Epidermal melanocyte (primary cell): ENCODE results near the gene BIRC6.
"Not testable (repeated sequence)": the region's sequence is repeated elsewhere in the genome, so short reads cannot be mapped to it uniquely, and the experiment has no call there.

Experiments used
- DNase-seq: peaks from one replicate; pipeline ENCODE4 v3.0.0; 2011; ENCODE audit warnings: low spot score; ENCODE audit not compliant: insufficient read length

Gene BIRC6

GRCh38 chr2:32442020-32442467, 85.2 kb downstream of the BIRC6 start:
- DNase-seq, result no peak

- DNase-seq, result no peak
Observed at GRCh38 chr2:32446369-32446768, 89.5 kb downstream of the BIRC6 start.

GRCh38 chr2:32450851-32451250, 94.0 kb downstream of the BIRC6 start:
- DNase-seq, result no peak

GRCh38 chr2:32452338-32453064, 95.7 kb downstream of the BIRC6 start:
- no peak for DNase-seq

GRCh38 chr2:32453242-32454062, 96.6 kb downstream of the BIRC6 start:
- no peak for DNase-seq

GRCh38 chr2:32455816-32456215, 99.0 kb downstream of the BIRC6 start:
- DNase-seq, result no peak

- no peak for DNase-seq
Observed at GRCh38 chr2:32456808-32457207, 100.0 kb downstream of the BIRC6 start.

GRCh38 chr2:32457814-32458213, 101.0 kb downstream of the BIRC6 start:
- DNase-seq, result no peak

- DNase-seq, result not testable (repeated sequence)
Observed at GRCh38 chr2:32460861-32461260, 104.0 kb downstream of the BIRC6 start.

- no peak for DNase-seq
Observed at GRCh38 chr2:32463110-32463509, 106.3 kb downstream of the BIRC6 start.

- no peak for DNase-seq
Observed at GRCh38 chr2:32464431-32464830, 107.6 kb downstream of the BIRC6 start.

GRCh38 chr2:32472605-32473004, 115.8 kb downstream of the BIRC6 start:
- no peak for DNase-seq

GRCh38 chr2:32474381-32474780, 117.6 kb downstream of the BIRC6 start:
- DNase-seq, result no peak

GRCh38 chr2:32478889-32479620, 122.2 kb downstream of the BIRC6 start:
- DNase-seq, result no peak

GRCh38 chr2:32479993-32480392, 123.2 kb downstream of the BIRC6 start:
- DNase-seq, result no peak

GRCh38 chr2:32482471-32482870, 125.6 kb downstream of the BIRC6 start:
- no peak for DNase-seq

GRCh38 chr2:32484937-32485336, 128.1 kb downstream of the BIRC6 start:
- DNase-seq, result peak; percentile 31

- no peak for DNase-seq
Observed at GRCh38 chr2:32485399-32485798, 128.6 kb downstream of the BIRC6 start.

- no peak for DNase-seq
Observed at GRCh38 chr2:32489061-32489460, 132.2 kb downstream of the BIRC6 start.

GRCh38 chr2:32491346-32491745, 134.5 kb downstream of the BIRC6 start:
- DNase-seq, result no peak

GRCh38 chr2:32495139-32495538, 138.3 kb downstream of the BIRC6 start:
- DNase-seq, result no peak

GRCh38 chr2:32496662-32497061, 139.8 kb downstream of the BIRC6 start:
- no peak for DNase-seq
